Measurements from ENCODE around the gene TRIM25. TPM values are rescaled to one million over a fixed set of nuclear protein-coding genes. Genes with fewer than 3 reads are reported as not detected.

Gene TRIM25
- total RNA-seq, 2 experiments from 2014 or later: 180 to 181 TPM

- H3K9me3 Mint-ChIP-seq: no peaks in the 10 kb centered on the region
- H3K27ac Mint-ChIP-seq: no peak overlapping the region
- CTCF ChIA-PET: no interaction called here
- POLR2A ChIA-PET: interaction anchor here (1.1 to 2.0 kb wide), 3 partner anchors 9 to 11 kb away, joined by 3 to 5 read pairs (median 5); partner anchors contain the start of gene TRIM25
- H3K36me3 Mint-ChIP-seq (ENCODE audit: low read depth): peaks cover 93% of the 10 kb centered on the region
- H3K4me1 Mint-ChIP-seq: peaks cover 52% of the 10 kb centered on the region
- H3K4me3 Mint-ChIP-seq: no peak overlapping the region
- DNase-seq: no peak
- H3K27me3 Mint-ChIP-seq: no peaks in the 10 kb centered on the region
Measured at GRCh38 chr17:56902348-56902747, 11.5 kb downstream of the TRIM25 start.

- no peaks in the 10 kb centered on the region for H3K27me3 Mint-ChIP-seq
- H3K4me3 Mint-ChIP-seq: no peak overlapping the region
- peaks cover 98% of the 10 kb centered on the region for H3K36me3 Mint-ChIP-seq (ENCODE audit: low read depth)
- ChIA-PET POLR2A (interaction anchor here (1.0 kb wide), 1 partner anchor 15 kb away, joined by 7 read pairs; the partner anchor contains the start of gene TRIM25), CTCF (no interaction called here)
- H3K4me1 Mint-ChIP-seq: peaks cover 40% of the 10 kb centered on the region
- no peaks in the 10 kb centered on the region for H3K9me3 Mint-ChIP-seq
- DNase-seq: no peak
- H3K27ac Mint-ChIP-seq: no peak overlapping the region
Measured at GRCh38 chr17:56899403-56899802, 14.4 kb downstream of the TRIM25 start.

GRCh38 chr17:56898874-56899273 is 15.0 kb downstream of the TRIM25 start:
- Mint-ChIP-seq H3K4me3 (no peak overlapping the region), H3K9me3 (no peaks in the 10 kb centered on the region), H3K36me3 (ENCODE audit: low read depth) (peaks cover 98% of the 10 kb centered on the region), H3K4me1 (peaks cover 36% of the 10 kb centered on the region), H3K27ac (no peak overlapping the region), H3K27me3 (no peaks in the 10 kb centered on the region)
- ChIA-PET CTCF (no interaction called here), POLR2A (interaction anchor here (1.0 kb wide), 1 partner anchor 15 kb away, joined by 7 read pairs; the partner anchor contains the start of gene TRIM25)
- no peak for DNase-seq

- ChIA-PET CTCF (no interaction called here), POLR2A (interaction anchor here (1.5 kb wide), 1 partner anchor 12 kb away, joined by 3 read pairs; no protein-coding TSS in a partner anchor)
- Mint-ChIP-seq H3K9me3 (no peaks in the 10 kb centered on the region), H3K4me1 (peaks cover 33% of the 10 kb centered on the region), H3K27me3 (no peaks in the 10 kb centered on the region), H3K4me3 (no peak overlapping the region), H3K27ac (no peak overlapping the region), H3K36me3 (ENCODE audit: low read depth) (peaks cover 98% of the 10 kb centered on the region)
- DNase-seq: no peak
Measured at GRCh38 chr17:56897646-56898424, 16.0 kb downstream of the TRIM25 start.

GRCh38 chr17:56896968-56897359 is 16.9 kb downstream of the TRIM25 start:
- CTCF ChIA-PET: no interaction called here
- H3K36me3 Mint-ChIP-seq (ENCODE audit: low read depth): peaks cover 98% of the 10 kb centered on the region

GRCh38 chr17:56896217-56896967 is 17.5 kb downstream of the TRIM25 start:
- Mint-ChIP-seq H3K36me3 (ENCODE audit: low read depth) (peaks cover 98% of the 10 kb centered on the region), H3K4me1 (peaks cover 27% of the 10 kb centered on the region), H3K4me3 (no peak overlapping the region), H3K9me3 (no peaks in the 10 kb centered on the region), H3K27me3 (no peaks in the 10 kb centered on the region), H3K27ac (no peak overlapping the region)
- ChIA-PET POLR2A (interaction anchor here (1.5 kb wide), 1 partner anchor 13 kb away, joined by 3 read pairs; no protein-coding TSS in a partner anchor), CTCF (no interaction called here)
- no peak for DNase-seq

More at GRCh38 chr17:56896968-56897359, 16.9 kb downstream of the TRIM25 start:
- no peak overlapping the region for H3K27ac Mint-ChIP-seq
- no peaks in the 10 kb centered on the region for H3K27me3 Mint-ChIP-seq
- POLR2A ChIA-PET: interaction anchor here (1.5 kb wide), 1 partner anchor 12 kb away, joined by 3 read pairs; no protein-coding TSS in a partner anchor
- DNase-seq: no peak
- H3K4me3 Mint-ChIP-seq: no peak overlapping the region
- H3K9me3 Mint-ChIP-seq: no peaks in the 10 kb centered on the region
- H3K4me1 Mint-ChIP-seq: peaks cover 31% of the 10 kb centered on the region

- Mint-ChIP-seq H3K36me3 (ENCODE audit: low read depth) (peaks cover 99% of the 10 kb centered on the region), H3K4me3 (no peak overlapping the region), H3K27ac (no peak overlapping the region), H3K4me1 (peaks cover 23% of the 10 kb centered on the region), H3K9me3 (no peaks in the 10 kb centered on the region), H3K27me3 (no peaks in the 10 kb centered on the region)
- no peak for DNase-seq
- POLR2A ChIA-PET: interaction anchor here (1.1 to 1.3 kb wide), 2 partner anchors 19 to 41 kb away, joined by 3 read pairs; partner anchors contain the start of gene TRIM25
- CTCF ChIA-PET: interaction anchor here (0.9 kb wide), 1 partner anchor 45 kb away, joined by 3 read pairs; no protein-coding TSS in a partner anchor
Measured at GRCh38 chr17:56894859-56895455, 18.9 kb downstream of the TRIM25 start.

- ChIA-PET POLR2A (interaction anchor here (1.0 to 1.1 kb wide), 2 partner anchors 8 to 16 kb away, joined by 3 to 4 read pairs; no protein-coding TSS in a partner anchor), CTCF (interaction anchor here (0.7 to 1.3 kb wide), 3 partner anchors 16 to 67 kb away, joined by 3 to 5 read pairs (median 5); partner anchors contain the start of gene COIL)
- H3K4me1 Mint-ChIP-seq: peaks cover 21% of the 10 kb centered on the region
- H3K4me3 Mint-ChIP-seq: no peak overlapping the region
- peaks cover under 1% of the 10 kb centered on the region for H3K9me3 Mint-ChIP-seq
- no peak for DNase-seq
- no peaks in the 10 kb centered on the region for H3K27me3 Mint-ChIP-seq
- H3K27ac Mint-ChIP-seq: no peak overlapping the region
- H3K36me3 Mint-ChIP-seq (ENCODE audit: low read depth): peaks cover 99% of the 10 kb centered on the region
Measured at GRCh38 chr17:56893503-56893902, 20.3 kb downstream of the TRIM25 start.

GRCh38 chr17:56892333-56892732 is 21.5 kb downstream of the TRIM25 start:
- no peak overlapping the region for H3K27ac Mint-ChIP-seq
- CTCF ChIA-PET: interaction anchor here (1.2 kb wide), 1 partner anchor 72 kb away, joined by 3 read pairs; no protein-coding TSS in a partner anchor
- peaks cover 12% of the 10 kb centered on the region for H3K4me1 Mint-ChIP-seq
- peaks cover 99% of the 10 kb centered on the region for H3K36me3 Mint-ChIP-seq (ENCODE audit: low read depth)
- peaks cover 5% of the 10 kb centered on the region for H3K9me3 Mint-ChIP-seq
- POLR2A ChIA-PET: interaction anchor here (1.0 to 2.8 kb wide), 2 partner anchors 16 to 22 kb away, joined by 4 to 8 read pairs; partner anchors contain the start of gene TRIM25
- no peak overlapping the region for H3K4me3 Mint-ChIP-seq
- no peak for DNase-seq
- no peaks in the 10 kb centered on the region for H3K27me3 Mint-ChIP-seq

GRCh38 chr17:56891751-56892150 is 22.1 kb downstream of the TRIM25 start:
- DNase-seq: no peak
- Mint-ChIP-seq H3K27ac (no peak overlapping the region), H3K4me1 (peaks cover 9% of the 10 kb centered on the region), H3K36me3 (ENCODE audit: low read depth) (peaks cover 99% of the 10 kb centered on the region), H3K9me3 (peaks cover 5% of the 10 kb centered on the region), H3K4me3 (no peak overlapping the region), H3K27me3 (no peaks in the 10 kb centered on the region)
- ChIA-PET CTCF (interaction anchor here (1.2 to 2.4 kb wide), 2 partner anchors 48 to 72 kb away, joined by 3 to 8 read pairs; no protein-coding TSS in a partner anchor), POLR2A (interaction anchor here (1.0 to 2.8 kb wide), 3 partner anchors 9 to 22 kb away, joined by 4 to 8 read pairs (median 5); partner anchors contain the start of gene TRIM25)

GRCh38 chr17:56890906-56891674 is 22.8 kb downstream of the TRIM25 start:
- H3K9me3 Mint-ChIP-seq: peaks cover 5% of the 10 kb centered on the region
- H3K27me3 Mint-ChIP-seq: no peaks in the 10 kb centered on the region
- H3K27ac Mint-ChIP-seq: no peak overlapping the region
- ChIA-PET POLR2A (interaction anchor here (1.0 to 2.8 kb wide), 4 partner anchors 10 to 23 kb away, joined by 4 to 8 read pairs (median 6); partner anchors contain the start of gene TRIM25), CTCF (interaction anchor here (1.2 to 2.4 kb wide), 2 partner anchors 23 to 48 kb away, joined by 5 to 8 read pairs; partner anchors contain the start of gene TRIM25)
- no peak for DNase-seq
- no peak overlapping the region for H3K4me3 Mint-ChIP-seq
- H3K4me1 Mint-ChIP-seq: peaks cover 11% of the 10 kb centered on the region
- H3K36me3 Mint-ChIP-seq (ENCODE audit: low read depth): peaks cover 100% of the 10 kb centered on the region

Data from activated CD4-positive, alpha-beta memory T cell treated with anti-CD3 and anti-CD28 coated beads, Interleukin-2, amount 10 ng/mL, durations not matched to agents 7 days and 5 days (primary cell).